SK-N-SH (cell line): Measurements from ENCODE around the gene HIF1AN. TPM values are rescaled to one million over a fixed set of nuclear protein-coding genes. Genes with fewer than 3 reads are reported as not detected.
A peak's percentile ranks its signal among the peaks of the same experiment; 100 is the strongest.

Source experiments
- CTCF ChIA-PET: fragments of 300-600, 350-600 bp; formaldehyde crosslinking; extraction: SDS; loops from one replicate; lab custom pipeline; 2021; lab: Yijun Ruan, JAX
- POLR2A ChIA-PET: fragments of 350-600 bp; sonication (Branson Sonifier 250); formaldehyde crosslinking; extraction: SDS; loops from one replicate; lab custom pipeline; 2020; ENCODE audit warnings: antibody characterized with exemption, inconsistent platforms; lab: Yijun Ruan, JAX
- DNase-seq: peaks from one replicate; pipeline ENCODE4 v3.0.0; 2012
- H2AFZ ChIP-seq: fragments of 200-600 bp; sonication (generic); 2 replicates; pipeline ENCODE4 v1.8.1; 2016; ENCODE audit warnings: antibody characterized with exemption, mild to moderate bottlenecking, low read depth
- H3F3A ChIP-seq: fragments of 200-600 bp; sonication (generic); replicated peaks from 2 replicates; pipeline ENCODE3; 2016; ENCODE audit warnings: antibody characterized with exemption, mild to moderate bottlenecking; ENCODE audit not compliant: insufficient read depth
- H3K27ac ChIP-seq, 2 experiments: fragments of 200-500 bp in 1 of 2; fragments of 200-600 bp in 1 of 2; sonication (Bioruptor generic) in 1 of 2; sonication (generic), shearing (Covaris generic) in 1 of 2; 2 replicates each; pipeline versions ENCODE4 v1.5.1 to v1.6.1; 2014 to 2016; ENCODE audit warnings: low read depth in 2 of 2, inconsistent platforms in 1 of 2, low read length in 1 of 2, mild to moderate bottlenecking in 1 of 2, mixed read lengths in 1 of 2
- H3K27me3 ChIP-seq: fragments of 200-600 bp; sonication (generic), shearing (Covaris generic); 2 replicates; pipeline ENCODE4 v1.6.1; 2016; ENCODE audit warnings: mixed run types; ENCODE audit not compliant: insufficient read depth
- H3K36me3 ChIP-seq, 2 experiments: fragments of 200-500 bp in 1 of 2; fragments of 200-600 bp in 1 of 2; sonication (Bioruptor generic) in 1 of 2; sonication (generic) in 1 of 2; replicated peaks in 1 of 2; 2 replicates each; pipeline versions ENCODE3 to v1.5.1; 2014 to 2016; ENCODE audit warnings: low read length in 1 of 2, mild to moderate bottlenecking in 1 of 2; ENCODE audit not compliant: insufficient read depth in 2 of 2, control insufficient read depth in 1 of 2
- H3K4me1 ChIP-seq, 2 experiments: fragments of 200-500 bp in 1 of 2; fragments of 200-600 bp in 1 of 2; sonication (Bioruptor generic) in 1 of 2; sonication (generic), shearing (Covaris generic) in 1 of 2; 2 replicates each; pipeline versions ENCODE4 v1.5.1 to v1.6.1; 2014 to 2016; ENCODE audit warnings: low read depth in 1 of 2, low read length in 1 of 2, mixed run types in 1 of 2; ENCODE audit not compliant: insufficient read depth in 2 of 2, control insufficient read depth in 1 of 2
- H3K4me2 ChIP-seq: fragments of 200-600 bp; sonication (generic), shearing (Covaris generic); 2 replicates; pipeline ENCODE4 v1.6.1; 2017; ENCODE audit warnings: mixed run types
- H3K4me3 ChIP-seq, 2 experiments: fragments of 200-500 bp in 1 of 2; fragments of 200-600 bp in 1 of 2; sonication (Bioruptor generic) in 1 of 2; sonication (generic), shearing (Covaris generic) in 1 of 2; 2 replicates each; pipeline versions ENCODE4 v1.5.1 to v1.8.1; 2014 to 2016; ENCODE audit warnings: low read depth in 2 of 2, inconsistent platforms in 1 of 2, low read length in 1 of 2, mild to moderate bottlenecking in 1 of 2, mixed read lengths in 1 of 2, moderate library complexity in 1 of 2
- H3K79me2 ChIP-seq: fragments of 200-600 bp; sonication (generic); 2 replicates; pipeline ENCODE4 v1.8.1; 2017; ENCODE audit warnings: mild to moderate bottlenecking; ENCODE audit not compliant: insufficient read depth
- H3K9ac ChIP-seq: fragments of 200-600 bp; sonication (generic); 2 replicates; pipeline ENCODE4 v1.6.1; 2017; ENCODE audit warnings: mixed run types
- H3K9me2 ChIP-seq: fragments of 200-600 bp; sonication (generic); 2 replicates; pipeline ENCODE4 v1.6.1; 2017; ENCODE audit warnings: mixed run types
- H3K9me3 ChIP-seq: fragments of 200-600 bp; sonication (generic); 2 replicates; pipeline ENCODE4 v1.6.1; 2017; ENCODE audit warnings: mixed run types, mild to moderate bottlenecking, moderate library complexity
- H4K20me1 ChIP-seq: fragments of 200-600 bp; sonication (generic); 2 replicates; pipeline ENCODE4 v1.6.1; 2017; ENCODE audit warnings: mild to moderate bottlenecking, mixed run types; ENCODE audit not compliant: insufficient read depth
- CHD2 ChIP-seq: fragments of 150-350 bp; IDR thresholded peaks from 2 replicates; pipeline ENCODE4 v1.6.1; 2018; ENCODE audit warnings: low read length; ENCODE audit not compliant: partially characterized antibody
- ELF1 ChIP-seq: IDR thresholded peaks from 2 replicates; pipeline ENCODE4 v1.4.0; 2012
- EP300 ChIP-seq, 2 experiments: IDR thresholded peaks; 2 replicates each; pipeline versions ENCODE4 v1.4.0 to v1.6.1; 2012; ENCODE audit warnings: borderline replicate concordance in 1 of 2, low read depth in 1 of 2, low read length in 1 of 2
- EZH2phosphoT487 ChIP-seq: fragments of 200-600 bp; sonication (generic); IDR thresholded peaks from 2 replicates; pipeline ENCODE4 v1.6.1; 2017; ENCODE audit warnings: low read depth, mixed run types, mild to moderate bottlenecking, antibody characterized with exemption, moderate library complexity, borderline replicate concordance
- FOXJ3 ChIP-seq: sonication (generic); formaldehyde crosslinking; IDR thresholded peaks from 2 replicates; pipeline ENCODE4 v1.5.1; 2020; ENCODE audit warnings: mild to moderate bottlenecking, missing genetic modification reagents
- FOXM1 ChIP-seq: IDR thresholded peaks from 2 replicates; pipeline ENCODE4 v1.4.0; 2012; ENCODE audit warnings: low read depth, mild to moderate bottlenecking
- GABPA ChIP-seq: IDR thresholded peaks from 2 replicates; pipeline ENCODE4 v1.4.0; 2012; ENCODE audit warnings: low read depth, mild to moderate bottlenecking
- GATA2 ChIP-seq: sonication (generic); formaldehyde crosslinking; IDR thresholded peaks from 2 replicates; pipeline ENCODE4 v1.5.0; 2020; ENCODE audit warnings: mild to moderate bottlenecking, missing genetic modification reagents
- JUND ChIP-seq: IDR thresholded peaks from 2 replicates; pipeline ENCODE4 v1.4.0; 2012
- MEF2A ChIP-seq: IDR thresholded peaks from 2 replicates; pipeline ENCODE4 v1.4.0; 2012; ENCODE audit warnings: low read depth, borderline replicate concordance
- MXI1 ChIP-seq: IDR thresholded peaks from 2 replicates; pipeline ENCODE4 v1.6.1; 2012; ENCODE audit warnings: mild to moderate bottlenecking, low read depth, low read length, improper control_type of control experiment
- NFIC ChIP-seq: IDR thresholded peaks from 2 replicates; pipeline ENCODE4 v1.4.0; 2012; ENCODE audit warnings: borderline replicate concordance
- NRF1 ChIP-seq: IDR thresholded peaks from 2 replicates; pipeline ENCODE4 v1.6.1; 2012; ENCODE audit warnings: low read depth, mild to moderate bottlenecking, low read length
- POLR2AphosphoS5 ChIP-seq: IDR thresholded peaks from 2 replicates; pipeline ENCODE4 v1.6.1; 2012; ENCODE audit warnings: low read depth, low read length
- RAD21 ChIP-seq: IDR thresholded peaks from 2 replicates; pipeline ENCODE4 v1.6.1; 2012; ENCODE audit warnings: mild to moderate bottlenecking, low read length
- RCOR1 ChIP-seq: fragments of 150-350 bp; IDR thresholded peaks from 2 replicates; pipeline ENCODE4 v1.6.1; 2017; ENCODE audit warnings: antibody characterized with exemption, low read length
- RFX5 ChIP-seq: IDR thresholded peaks from 2 replicates; pipeline ENCODE4 v1.6.1; 2012; ENCODE audit warnings: mild to moderate bottlenecking, improper control_type of control experiment, low read length
- RXRA ChIP-seq: IDR thresholded peaks from 2 replicates; pipeline ENCODE4 v1.4.0; 2012; ENCODE audit warnings: low read depth, mild to moderate bottlenecking, borderline replicate concordance
- SIN3A ChIP-seq: IDR thresholded peaks from 2 replicates; pipeline ENCODE4 v1.6.1; 2012; ENCODE audit warnings: low read depth, mild to moderate bottlenecking, low read length, moderate library complexity, borderline replicate concordance
- SMC3 ChIP-seq: IDR thresholded peaks from 2 replicates; pipeline ENCODE4 v1.6.1; 2012; ENCODE audit warnings: low read depth, low read length, improper control_type of control experiment
- TAF1 ChIP-seq: IDR thresholded peaks from 2 replicates; pipeline ENCODE4 v1.6.1; 2012; ENCODE audit warnings: low read depth, mild to moderate bottlenecking, low read length, moderate library complexity, borderline replicate concordance
- TCF12 ChIP-seq: IDR thresholded peaks from 2 replicates; pipeline ENCODE4 v1.4.0; 2012
- TEAD4 ChIP-seq: IDR thresholded peaks from 2 replicates; pipeline ENCODE4 v1.4.0; 2012; ENCODE audit warnings: mild to moderate bottlenecking, borderline replicate concordance; ENCODE audit not compliant: insufficient read depth
- YY1 ChIP-seq: IDR thresholded peaks from 2 replicates; pipeline ENCODE4 v1.4.0; 2012; ENCODE audit warnings: low read depth, mild to moderate bottlenecking
- WGBS: methylation state at CpG from one replicate; pipeline ENCODE4 v1.1.6; 2017; ENCODE audit warnings: low lambda C conversion rate; 5-methylcytosine and 5-hydroxymethylcytosine counted together
- polyA plus RNA-seq, 3 experiments: library from polyadenylated mRNA; depleted of rRNA; stranded (reverse); fragments of >200 nt; gene quantifications; 2 replicates each; pipeline ENCODE4 v1.2.3, GENCODE V29; 2012
- TF ChIP-seq, protein P1 (sequence below): IDR thresholded peaks from 2 replicates; pipeline ENCODE4 v1.6.1; 2012; ENCODE audit warnings: mild to moderate bottlenecking, low read depth, low read length, moderate library complexity
- TF ChIP-seq, protein P2 (sequence below): IDR thresholded peaks from 2 replicates; pipeline ENCODE4 v1.4.0; 2012; ENCODE audit warnings: low read depth, borderline replicate concordance
- TF ChIP-seq, protein P3 (sequence below): fragments of 200-600 bp; sonication (generic); IDR thresholded peaks from 2 replicates; pipeline ENCODE4 v1.6.1; 2017; ENCODE audit warnings: antibody characterized with exemption, mild to moderate bottlenecking, moderate library complexity
- TF ChIP-seq, protein P4 (sequence below): fragments of 150-350 bp; IDR thresholded peaks from 2 replicates; pipeline ENCODE4 v1.6.1; 2017; ENCODE audit warnings: antibody characterized with exemption, low read length, low read depth, borderline replicate concordance

HIF1AN gene
- polyA plus RNA-seq, 1 of the 3 experiments (the other 2 are of a cell fraction), result 8.1 TPM

DNA sequence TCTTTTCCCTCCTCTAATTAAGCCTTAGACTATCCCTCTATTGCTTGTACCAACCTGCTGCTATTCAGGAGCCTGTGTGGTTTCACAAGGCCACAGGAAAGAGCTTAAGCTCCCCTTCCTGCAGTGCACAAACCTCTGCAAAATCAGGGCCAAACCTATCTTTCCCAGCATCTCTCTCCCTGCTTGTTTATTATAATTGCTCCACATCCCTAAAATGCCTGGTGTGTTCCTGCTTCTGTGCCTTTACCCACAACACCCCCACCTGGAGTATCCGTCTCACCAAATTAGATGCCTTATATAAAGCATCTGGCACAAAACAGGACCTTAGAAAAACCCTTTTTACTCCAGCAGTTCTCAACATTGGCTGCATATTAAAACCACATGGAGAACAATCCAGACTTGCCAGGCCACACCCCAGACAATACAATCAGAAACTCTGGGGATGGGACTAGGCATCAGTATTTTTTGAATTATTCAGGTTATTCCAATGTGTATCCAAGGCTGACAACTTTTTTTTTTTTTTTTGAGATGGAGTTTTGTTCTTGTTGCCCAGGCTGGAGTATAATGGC, 32.7 kb upstream of the HIF1AN start:
- CTCF ChIA-PET, result interaction anchor here (9.4 to 14.7 kb wide), 3 partner anchors 16 to 70 kb away, joined by 108 to 158 read pairs (median 150); partner anchors contain the start of gene SEC31B
- peak; percentile 45 for DNase-seq
- H3K4me3 ChIP-seq, result no peak overlapping the region
- no peaks in the 10 kb centered on the region for H4K20me1 ChIP-seq
- peaks cover 0 to 12% of the 10 kb centered on the region in 2 experiments for H3K36me3 ChIP-seq
- H3K4me2 ChIP-seq, result no peak overlapping the region
- H3K9ac ChIP-seq, result no peak overlapping the region
- H3F3A ChIP-seq, result no peaks in the 10 kb centered on the region
- H3K9me2 ChIP-seq, result no peaks in the 10 kb centered on the region
- H3K4me1 ChIP-seq, result peaks cover 0 to 18% of the 10 kb centered on the region in 2 experiments; a peak in 2 of 4 replicates
- WGBS, result 67% methylated on average over 1 of the region's 1 CpG
- no peak overlapping the region for H2AFZ ChIP-seq
- POLR2A ChIA-PET, result no interaction called here
- no peaks in the 10 kb centered on the region for H3K9me3 ChIP-seq
- H3K27me3 ChIP-seq, result no peaks in the 10 kb centered on the region
- H3K79me2 ChIP-seq, result no peaks in the 10 kb centered on the region
- peak overlapping the region in 1 of 2 experiments; percentile 48; a peak in 1 of 4 replicates for H3K27ac ChIP-seq
- TF ChIP-seq SMC3 (no peak), MXI1 (no peak), FOXJ3 (no peak), TEAD4 (no peak), GABPA (no peak), RCOR1 (peak; percentile 70), SIN3A (no peak), EP300 (IDR thresholded peaks at IDR 0.05; ENCODE audit: borderline replicate concordance in 1 of 2, low read depth in 1 of 2, low read length in 1 of 2) (peak in 1 of 2 experiments; percentile 25; a peak in 1 of 4 replicates), YY1 (no peak), TAF1 (no peak), NRF1 (no peak), CHD2 (no peak), GATA2 (CRISPR knock-in tag) (peak; percentile 50; the same call in 1 of the 2 replicates), EZH2phosphoT487 (no peak), TCF12 (peak; percentile 17; the same call in 1 of the 2 replicates), NFIC (no peak), JUND (no peak), POLR2AphosphoS5 (no peak), RAD21 (no peak), RXRA (no peak), MEF2A (no peak), RFX5 (no peak), ELF1 (no peak), FOXM1 (no peak)
- TF ChIP-seq, protein P1, sequence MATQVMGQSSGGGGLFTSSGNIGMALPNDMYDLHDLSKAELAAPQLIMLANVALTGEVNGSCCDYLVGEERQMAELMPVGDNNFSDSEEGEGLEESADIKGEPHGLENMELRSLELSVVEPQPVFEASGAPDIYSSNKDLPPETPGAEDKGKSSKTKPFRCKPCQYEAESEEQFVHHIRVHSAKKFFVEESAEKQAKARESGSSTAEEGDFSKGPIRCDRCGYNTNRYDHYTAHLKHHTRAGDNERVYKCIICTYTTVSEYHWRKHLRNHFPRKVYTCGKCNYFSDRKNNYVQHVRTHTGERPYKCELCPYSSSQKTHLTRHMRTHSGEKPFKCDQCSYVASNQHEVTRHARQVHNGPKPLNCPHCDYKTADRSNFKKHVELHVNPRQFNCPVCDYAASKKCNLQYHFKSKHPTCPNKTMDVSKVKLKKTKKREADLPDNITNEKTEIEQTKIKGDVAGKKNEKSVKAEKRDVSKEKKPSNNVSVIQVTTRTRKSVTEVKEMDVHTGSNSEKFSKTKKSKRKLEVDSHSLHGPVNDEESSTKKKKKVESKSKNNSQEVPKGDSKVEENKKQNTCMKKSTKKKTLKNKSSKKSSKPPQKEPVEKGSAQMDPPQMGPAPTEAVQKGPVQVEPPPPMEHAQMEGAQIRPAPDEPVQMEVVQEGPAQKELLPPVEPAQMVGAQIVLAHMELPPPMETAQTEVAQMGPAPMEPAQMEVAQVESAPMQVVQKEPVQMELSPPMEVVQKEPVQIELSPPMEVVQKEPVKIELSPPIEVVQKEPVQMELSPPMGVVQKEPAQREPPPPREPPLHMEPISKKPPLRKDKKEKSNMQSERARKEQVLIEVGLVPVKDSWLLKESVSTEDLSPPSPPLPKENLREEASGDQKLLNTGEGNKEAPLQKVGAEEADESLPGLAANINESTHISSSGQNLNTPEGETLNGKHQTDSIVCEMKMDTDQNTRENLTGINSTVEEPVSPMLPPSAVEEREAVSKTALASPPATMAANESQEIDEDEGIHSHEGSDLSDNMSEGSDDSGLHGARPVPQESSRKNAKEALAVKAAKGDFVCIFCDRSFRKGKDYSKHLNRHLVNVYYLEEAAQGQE, result no peak
- TF ChIP-seq, protein P2, sequence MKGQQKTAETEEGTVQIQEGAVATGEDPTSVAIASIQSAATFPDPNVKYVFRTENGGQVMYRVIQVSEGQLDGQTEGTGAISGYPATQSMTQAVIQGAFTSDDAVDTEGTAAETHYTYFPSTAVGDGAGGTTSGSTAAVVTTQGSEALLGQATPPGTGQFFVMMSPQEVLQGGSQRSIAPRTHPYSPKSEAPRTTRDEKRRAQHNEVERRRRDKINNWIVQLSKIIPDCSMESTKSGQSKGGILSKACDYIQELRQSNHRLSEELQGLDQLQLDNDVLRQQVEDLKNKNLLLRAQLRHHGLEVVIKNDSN, result no peak
- TF ChIP-seq, protein P3, sequence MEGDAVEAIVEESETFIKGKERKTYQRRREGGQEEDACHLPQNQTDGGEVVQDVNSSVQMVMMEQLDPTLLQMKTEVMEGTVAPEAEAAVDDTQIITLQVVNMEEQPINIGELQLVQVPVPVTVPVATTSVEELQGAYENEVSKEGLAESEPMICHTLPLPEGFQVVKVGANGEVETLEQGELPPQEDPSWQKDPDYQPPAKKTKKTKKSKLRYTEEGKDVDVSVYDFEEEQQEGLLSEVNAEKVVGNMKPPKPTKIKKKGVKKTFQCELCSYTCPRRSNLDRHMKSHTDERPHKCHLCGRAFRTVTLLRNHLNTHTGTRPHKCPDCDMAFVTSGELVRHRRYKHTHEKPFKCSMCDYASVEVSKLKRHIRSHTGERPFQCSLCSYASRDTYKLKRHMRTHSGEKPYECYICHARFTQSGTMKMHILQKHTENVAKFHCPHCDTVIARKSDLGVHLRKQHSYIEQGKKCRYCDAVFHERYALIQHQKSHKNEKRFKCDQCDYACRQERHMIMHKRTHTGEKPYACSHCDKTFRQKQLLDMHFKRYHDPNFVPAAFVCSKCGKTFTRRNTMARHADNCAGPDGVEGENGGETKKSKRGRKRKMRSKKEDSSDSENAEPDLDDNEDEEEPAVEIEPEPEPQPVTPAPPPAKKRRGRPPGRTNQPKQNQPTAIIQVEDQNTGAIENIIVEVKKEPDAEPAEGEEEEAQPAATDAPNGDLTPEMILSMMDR, result no peak
- TF ChIP-seq, protein P4, sequence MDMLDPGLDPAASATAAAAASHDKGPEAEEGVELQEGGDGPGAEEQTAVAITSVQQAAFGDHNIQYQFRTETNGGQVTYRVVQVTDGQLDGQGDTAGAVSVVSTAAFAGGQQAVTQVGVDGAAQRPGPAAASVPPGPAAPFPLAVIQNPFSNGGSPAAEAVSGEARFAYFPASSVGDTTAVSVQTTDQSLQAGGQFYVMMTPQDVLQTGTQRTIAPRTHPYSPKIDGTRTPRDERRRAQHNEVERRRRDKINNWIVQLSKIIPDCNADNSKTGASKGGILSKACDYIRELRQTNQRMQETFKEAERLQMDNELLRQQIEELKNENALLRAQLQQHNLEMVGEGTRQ, result no peak
